ENCODE data around the gene RNF187.

RNF187 gene

GRCh38 chr1:228487336-228488124, at the start of gene RNF187:
Gene RNF187 (plus strand): TSS chr1:228487382.
- DNase-seq: peak; percentile 76

DNA sequence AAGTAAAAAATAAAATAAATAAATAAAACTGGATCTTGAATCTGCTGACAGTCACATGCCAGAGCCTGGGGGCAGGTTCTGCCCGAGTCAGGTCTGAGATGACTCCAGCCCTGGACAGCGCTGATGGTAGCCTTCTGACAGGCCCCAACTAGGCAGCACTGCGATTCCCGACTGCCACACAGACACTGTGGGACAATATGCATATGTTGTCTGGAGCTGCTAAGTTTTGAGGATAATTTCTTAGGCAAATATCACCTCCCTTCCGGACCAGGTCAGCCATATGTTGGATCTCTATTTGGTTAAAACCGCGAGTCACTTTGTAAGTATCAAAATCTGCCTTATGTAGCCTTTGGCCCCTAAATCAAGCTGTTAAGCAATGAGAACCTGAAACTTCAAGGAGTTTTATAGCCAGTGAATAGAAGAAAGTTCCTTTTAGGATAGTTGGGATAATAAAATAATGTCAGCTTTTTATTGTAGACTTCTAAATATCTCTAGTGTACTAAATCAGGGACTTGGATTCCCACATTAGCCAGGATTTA, 49.7 kb upstream of the RNF187 start:
- no peak for DNase-seq

GRCh38 chr1:228438266-228438665, 48.9 kb upstream of the RNF187 start:
- DNase-seq: no peak

DNA sequence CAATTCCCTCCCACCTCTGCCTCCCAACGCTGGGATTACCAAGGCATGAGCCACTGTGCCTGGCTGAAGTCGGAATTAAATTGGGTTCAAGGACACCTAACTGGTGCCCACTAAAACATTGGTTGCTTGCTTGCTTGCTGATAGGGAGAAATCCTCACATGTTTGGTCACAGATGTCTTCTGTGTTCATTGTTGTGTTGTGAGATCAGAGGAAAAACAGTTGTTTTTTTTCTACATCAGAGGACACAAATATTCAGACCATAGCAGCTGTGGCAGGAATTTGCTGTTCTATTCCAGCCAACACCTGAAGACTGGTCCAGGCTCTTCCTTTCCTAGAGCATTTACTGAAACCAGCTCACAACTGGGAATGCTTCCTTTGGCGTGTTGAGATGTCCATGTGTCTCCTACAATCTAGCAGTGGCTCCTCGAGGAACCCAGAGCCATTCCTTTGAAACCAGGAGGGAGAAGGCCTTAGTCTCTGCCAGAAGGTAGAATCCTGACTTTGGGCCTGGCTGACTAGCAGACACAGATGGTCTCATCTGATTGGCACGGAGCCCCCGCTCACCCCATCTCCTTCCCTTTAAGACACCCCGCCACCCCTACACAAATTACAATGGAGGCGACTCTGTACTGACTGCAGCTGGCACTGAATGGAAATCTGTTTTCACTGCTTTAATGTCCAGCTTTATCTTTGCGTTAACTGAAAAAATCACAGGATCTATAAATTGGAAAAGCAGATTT, 46.3 kb upstream of the RNF187 start:
- no peak for DNase-seq

GRCh38 chr1:228443395-228443794, 43.8 kb upstream of the RNF187 start:
- no peak for DNase-seq

DNA sequence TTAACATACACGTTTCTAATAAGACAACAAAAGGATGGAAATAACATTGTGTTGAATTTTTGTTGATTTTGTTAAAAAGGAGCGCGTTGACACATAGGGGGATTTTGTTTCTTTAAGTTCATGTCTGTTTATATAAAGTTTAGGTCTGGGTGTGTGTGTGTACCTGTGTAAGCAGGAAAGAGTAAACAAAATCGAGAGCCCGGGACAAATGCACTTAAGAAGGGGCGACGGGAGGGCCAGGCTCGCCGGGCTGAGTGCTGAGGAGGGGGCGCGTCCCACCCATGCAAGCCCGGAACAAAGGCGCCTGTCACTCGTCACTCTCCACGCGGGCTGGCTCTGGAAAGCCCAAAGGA, 41.7 kb upstream of the RNF187 start:
- no peak for DNase-seq

- DNase-seq: peak; percentile 74
These were observed 41.1 kb upstream of the RNF187 start for GRCh38 chr1:228445843-228446650.

DNA sequence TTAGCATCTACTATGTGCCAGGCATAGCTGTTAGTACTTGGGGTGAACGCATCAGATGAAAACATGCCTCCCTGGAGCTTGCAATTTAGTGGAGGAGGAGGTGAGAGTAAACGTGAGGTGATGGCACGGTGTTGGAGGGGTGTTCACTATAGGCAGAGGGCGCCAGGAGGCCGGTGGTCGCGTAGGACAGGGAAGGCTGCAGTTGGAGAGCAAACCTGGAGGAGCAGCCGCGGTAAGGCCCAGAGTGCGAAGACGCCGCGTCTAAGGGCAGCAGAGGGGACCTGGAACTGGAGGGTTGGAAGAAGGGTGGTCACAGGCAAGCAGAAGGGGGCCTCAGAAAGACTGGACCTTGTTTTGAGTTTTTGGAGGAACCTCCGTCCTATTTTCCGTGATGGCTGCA, 40.3 kb upstream of the RNF187 start:
- DNase-seq: no peak

DNA sequence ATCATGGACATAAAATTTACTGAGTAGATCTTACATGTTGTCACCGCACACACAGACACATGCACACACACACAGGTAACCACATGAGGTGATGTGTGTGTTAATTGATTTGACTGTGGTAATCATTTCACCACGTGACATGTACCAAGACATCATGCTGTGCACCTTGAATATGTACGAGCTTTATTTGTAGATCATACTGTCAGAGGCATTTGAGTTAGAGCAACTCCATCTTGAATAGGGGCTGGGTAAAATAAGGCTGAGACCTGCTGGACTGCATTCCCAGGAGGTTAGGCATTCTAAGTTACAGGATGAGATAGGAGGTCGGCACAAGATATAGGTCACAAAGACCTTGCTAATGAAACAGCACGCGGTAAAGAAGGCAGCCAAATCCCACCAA, 38.8 kb upstream of the RNF187 start:
- no peak for DNase-seq

DNA sequence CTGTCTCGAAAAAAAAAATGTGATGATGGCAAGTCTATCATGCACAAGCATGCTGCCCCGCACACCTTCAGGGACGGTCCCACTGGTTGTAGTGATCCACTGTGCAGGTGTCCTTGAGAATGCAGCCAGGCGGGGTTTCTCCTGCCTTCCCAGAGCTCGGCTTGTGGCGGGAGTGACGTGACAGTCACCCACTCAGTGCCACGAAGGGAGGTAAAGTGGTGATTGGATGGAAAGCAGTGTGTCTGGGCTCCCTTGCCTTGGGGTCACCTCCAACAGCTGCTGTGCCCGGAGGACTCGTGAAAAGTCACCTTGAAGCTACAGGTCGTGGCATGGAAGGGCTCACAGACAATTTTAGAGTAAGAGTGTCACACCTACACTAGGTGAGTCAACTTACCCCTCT, 37.0 kb upstream of the RNF187 start:
- no peak for DNase-seq

DNA sequence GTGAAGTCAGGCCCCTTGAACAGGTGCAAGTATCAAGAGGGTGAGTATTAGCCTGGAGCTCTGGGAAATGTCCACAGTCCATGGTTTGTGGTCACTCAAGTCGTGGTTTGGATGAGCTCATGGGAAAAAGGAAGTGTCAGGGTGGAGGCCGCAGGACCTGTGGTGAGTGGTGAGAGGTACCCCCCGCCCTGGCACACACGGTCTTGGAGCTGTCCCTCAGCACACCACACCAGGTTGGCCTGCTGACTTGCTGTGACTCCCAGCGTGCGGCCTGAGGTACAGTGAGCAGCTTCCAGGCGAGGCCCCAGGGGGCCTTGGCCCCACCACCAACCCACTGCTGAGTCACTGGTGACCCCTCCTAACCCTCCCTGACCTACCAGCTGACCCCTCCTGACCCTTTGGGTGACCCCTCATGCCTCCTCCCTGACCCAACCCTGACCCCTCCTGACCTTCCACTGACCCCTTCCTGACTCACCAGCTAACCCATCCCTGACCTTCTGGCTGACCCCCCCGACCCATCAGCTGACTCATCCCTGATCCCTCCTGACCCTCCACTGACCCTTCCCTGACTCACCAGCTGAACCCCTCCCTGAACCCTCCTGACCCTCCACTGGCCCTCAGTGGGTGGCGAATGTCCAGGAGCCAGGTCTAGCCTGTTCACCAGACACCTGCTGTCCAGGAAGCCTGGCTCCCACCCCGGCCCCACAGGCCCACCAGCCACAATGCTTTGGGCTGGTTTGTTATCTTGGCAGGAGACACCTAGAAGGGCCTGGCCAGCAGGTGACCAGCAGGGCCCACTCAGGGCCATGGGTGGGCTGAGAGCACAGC, 34.8 kb upstream of the RNF187 start:
- no peak for DNase-seq

- no peak for DNase-seq
These were observed 34.1 kb upstream of the RNF187 start for GRCh38 chr1:228453022-228453560.

DNA sequence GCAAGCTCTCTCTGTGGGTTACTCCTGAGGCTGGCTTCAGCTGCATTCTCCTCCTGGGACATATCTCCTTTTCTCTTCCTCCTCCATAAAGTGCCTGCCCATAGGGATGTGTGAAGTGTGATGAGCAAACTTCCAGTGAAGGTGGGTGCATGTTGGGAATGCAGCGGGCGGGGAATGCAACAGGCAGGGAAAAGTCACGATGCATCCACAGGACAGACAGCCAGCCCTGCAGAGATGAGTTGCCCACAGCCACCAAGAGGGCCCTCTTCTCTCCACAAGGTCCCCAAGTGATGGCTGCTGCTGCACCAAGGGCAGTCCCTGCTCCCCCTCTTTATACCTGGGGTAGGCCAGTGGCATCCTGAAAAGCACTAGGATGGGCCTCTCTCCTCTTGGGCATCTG, 33.6 kb upstream of the RNF187 start:
- DNase-seq: no peak

GRCh38 chr1:228454238-228454637, 32.9 kb upstream of the RNF187 start:
- no peak for DNase-seq

GRCh38 chr1:228455715-228456114, 31.5 kb upstream of the RNF187 start:
- DNase-seq: no peak

DNA sequence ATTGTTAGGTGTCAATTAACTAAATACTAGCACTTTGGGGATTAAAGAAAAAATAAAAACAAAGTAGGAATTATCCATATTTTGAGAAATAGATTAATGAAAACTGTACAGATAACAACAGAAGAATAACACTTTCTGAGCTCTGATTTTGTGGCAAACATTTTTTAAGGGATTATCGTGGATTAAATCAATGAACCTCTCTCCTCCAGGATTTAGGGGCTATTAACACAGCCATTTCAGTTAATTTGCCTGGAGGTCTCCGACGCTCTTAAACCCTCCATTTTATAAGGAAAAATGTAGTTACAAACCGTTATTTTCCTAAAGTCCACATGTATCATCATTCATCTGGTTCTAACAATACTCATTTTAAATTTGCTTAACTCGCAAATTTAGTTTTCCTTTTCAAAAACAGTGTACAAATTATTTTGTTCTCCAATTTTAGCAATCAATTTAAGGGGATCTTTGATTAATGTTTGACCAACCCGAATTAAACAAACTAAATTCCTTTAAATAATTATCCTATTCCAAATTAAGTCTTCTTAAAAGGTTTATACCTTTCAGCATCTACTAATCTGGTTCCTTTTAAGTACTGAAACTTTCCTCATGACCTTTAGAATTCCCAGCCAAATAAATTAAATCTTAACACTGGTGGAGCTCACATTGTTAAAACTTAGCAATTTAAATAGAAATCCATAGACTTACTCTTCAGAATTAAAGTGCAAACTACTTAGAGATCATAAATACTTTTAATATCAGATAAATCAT, 30.7 kb upstream of the RNF187 start:
- no peak for DNase-seq

- DNase-seq: no peak
These were observed 30.2 kb upstream of the RNF187 start for GRCh38 chr1:228457017-228457395.

DNA sequence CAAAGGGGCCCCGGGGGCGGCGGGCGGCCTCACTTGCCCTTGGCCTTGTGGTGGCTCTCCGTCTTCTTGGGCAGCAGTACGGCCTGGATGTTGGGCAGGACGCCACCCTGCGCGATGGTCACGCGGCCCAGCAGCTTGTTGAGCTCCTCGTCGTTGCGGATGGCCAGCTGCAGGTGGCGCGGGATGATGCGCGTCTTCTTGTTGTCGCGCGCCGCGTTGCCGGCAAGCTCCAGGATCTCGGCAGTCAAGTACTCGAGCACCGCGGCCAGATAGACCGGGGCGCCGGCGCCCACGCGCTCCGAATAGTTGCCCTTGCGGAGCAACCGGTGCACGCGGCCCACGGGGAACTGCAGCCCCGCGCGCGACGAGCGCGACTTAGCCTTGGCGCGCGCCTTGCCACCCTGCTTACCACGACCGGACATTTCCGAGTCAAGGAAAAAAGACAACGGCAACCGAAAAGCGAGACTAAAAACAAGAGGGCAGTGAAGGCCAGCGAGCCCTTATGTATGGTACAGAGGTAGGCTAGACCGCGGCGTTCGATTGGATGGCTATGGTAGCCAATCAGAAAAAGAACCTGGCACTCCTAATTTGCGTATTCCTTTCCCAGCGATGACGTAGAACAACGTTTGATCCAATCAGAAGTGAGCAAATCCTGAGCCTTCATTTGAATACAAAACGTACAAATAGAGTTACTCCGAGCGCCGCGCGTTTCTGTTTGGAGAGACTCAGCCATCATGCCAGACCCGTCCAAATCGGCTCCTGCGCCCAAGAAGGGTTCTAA, 29.6 kb upstream of the RNF187 start:
- peak; percentile 94 for DNase-seq

DNA sequence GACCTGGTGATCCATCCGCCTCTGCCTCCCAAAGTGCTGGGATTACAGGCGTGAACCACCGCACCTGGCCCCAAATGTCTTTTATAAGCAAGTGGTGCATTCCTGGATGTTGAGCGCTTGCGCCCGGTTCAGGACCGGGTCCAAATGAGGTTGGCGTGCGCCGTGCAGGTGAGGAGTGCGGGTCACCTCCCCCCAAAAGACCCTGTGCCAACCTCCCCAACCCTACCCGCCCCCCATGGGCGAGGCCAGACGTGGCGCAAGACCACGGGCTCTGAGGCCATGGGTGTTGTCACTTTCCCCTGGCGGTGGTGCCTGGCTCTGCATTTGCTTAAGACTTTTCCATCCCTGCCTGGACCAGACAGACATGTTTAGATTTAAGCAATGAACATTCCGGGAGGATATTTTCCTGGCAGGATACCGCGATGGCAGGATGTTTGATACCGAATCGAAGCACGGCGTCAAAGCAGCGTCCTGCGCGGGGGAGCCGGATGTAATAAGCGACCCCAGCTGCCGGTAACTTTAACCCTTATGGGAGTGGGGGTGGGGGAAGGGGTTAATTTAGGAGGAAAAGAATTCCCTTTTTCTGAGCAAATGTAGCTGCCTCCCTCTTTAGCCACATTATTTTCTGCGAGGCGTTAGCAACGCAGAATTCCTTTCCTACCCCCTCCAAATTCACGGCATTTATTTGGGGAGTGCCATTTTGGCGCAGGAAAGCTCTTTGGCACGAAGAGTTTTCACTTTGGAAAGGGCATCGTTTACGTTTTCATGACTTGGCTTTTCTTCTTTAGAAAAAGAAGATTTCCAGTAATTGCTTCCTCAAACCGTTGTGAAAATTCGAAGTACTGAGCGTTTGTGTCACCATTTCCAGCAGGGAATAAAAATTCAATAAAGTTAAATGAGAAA, 27.8 kb upstream of the RNF187 start:
- DNase-seq: peak; percentile 82

DNA sequence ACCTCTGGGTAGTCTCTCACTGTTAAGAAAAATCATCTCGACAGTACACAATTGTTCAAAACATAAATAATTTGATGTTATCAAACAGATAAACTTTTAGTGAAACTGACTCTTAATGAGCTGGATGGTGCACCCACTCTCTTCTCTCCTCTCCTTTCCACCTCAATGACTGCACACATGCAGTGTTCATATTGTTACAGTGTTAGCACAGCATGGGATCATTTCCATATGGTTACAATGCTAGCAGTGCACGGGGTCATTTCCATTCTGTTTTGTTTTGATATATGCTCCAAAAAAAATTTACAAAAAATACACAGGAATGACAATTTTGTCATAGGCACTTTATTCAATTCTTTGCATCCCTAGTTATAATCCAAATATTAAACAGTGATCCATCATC, 26.4 kb upstream of the RNF187 start:
- no peak for DNase-seq

Data from activated CD8-positive, alpha-beta memory T cell treated with anti-CD3 and anti-CD28 coated beads for 24 hours (primary cell).